ENCODE data around the gene SMAP1.

DNA sequence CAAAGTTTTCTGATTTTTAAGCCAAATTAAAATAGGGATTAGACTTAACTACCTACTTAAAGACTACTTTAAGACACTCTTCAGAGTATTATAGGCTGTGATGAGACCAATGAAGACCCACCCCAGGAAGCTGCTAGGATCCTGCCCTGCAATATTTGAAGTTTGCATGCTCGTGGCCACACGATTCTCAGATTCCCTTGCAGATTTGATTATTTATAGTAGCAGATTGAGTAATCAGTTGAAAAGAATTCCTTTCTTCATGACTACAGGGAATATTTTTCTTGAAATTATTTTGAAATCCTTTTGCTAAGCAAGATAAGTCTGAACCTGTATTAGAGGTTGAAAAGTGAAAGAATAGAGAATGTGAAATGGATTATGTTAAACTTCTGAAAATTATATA is 166.8 kb downstream of the SMAP1 start:
- no peak for TF ChIP-seq POLR2AphosphoS5 (IDR thresholded peaks at IDR 0.05; ENCODE audit: low read depth, low read length)
- TF ChIP-seq SIN3A (IDR thresholded peaks at IDR 0.05; ENCODE audit: borderline replicate concordance, insufficient read depth, low read length): no peak

All from PFSK-1 (cell line).